K562 (cell line): ENCODE data around the gene MIB2. TPM values are rescaled to one million over a fixed set of nuclear protein-coding genes. Genes with fewer than 3 reads are reported as not detected.
A peak's percentile ranks its signal among the peaks of the same experiment; 100 is the strongest.

Experiments
- ARID3A ChIP-seq: IDR thresholded peaks from 2 replicates; pipeline ENCODE4 v1.6.1; 2012; ENCODE audit warnings: low read depth, low read length, improper control_type of control experiment, borderline replicate concordance
- ASH1L ChIP-seq: fragments of 450-650 bp; IDR thresholded peaks from 2 replicates; pipeline ENCODE4 v1.6.1; 2018; ENCODE audit warnings: borderline replicate concordance, mild to moderate bottlenecking, low read depth; ENCODE audit not compliant: partially characterized antibody
- ATF4 ChIP-seq: fragments of 450-650 bp; formaldehyde crosslinking; IDR thresholded peaks from 2 replicates; pipeline ENCODE4 v1.4.0; 2022; ENCODE audit warnings: mild to moderate bottlenecking, moderate library complexity
- GMEB1 ChIP-seq: fragments of 250-450 bp; sonication (Bioruptor Pico); IDR thresholded peaks from 2 replicates; pipeline ENCODE4 v1.4.0; 2020; ENCODE audit warnings: mild to moderate bottlenecking
- HSF4 ChIP-seq: fragments of 250-450 bp; sonication (Bioruptor Pico); IDR thresholded peaks from 2 replicates; pipeline ENCODE4 v2.1.2; 2022; ENCODE audit warnings: mild to moderate bottlenecking, moderate library complexity, borderline replicate concordance
- ID3 ChIP-seq, 2 experiments: fragments of 250-450 bp in 1 of 2; fragments of 450-650 bp in 1 of 2; sonication (Bioruptor Pico) in 1 of 2; IDR thresholded peaks; 2 replicates each; pipeline versions ENCODE4 v1.6.1 to v1.8.0; 2016 to 2021; ENCODE audit warnings: mild to moderate bottlenecking in 2 of 2, moderate library complexity in 2 of 2, missing compliant biosample characterization in 1 of 2, missing genetic modification characterization in 1 of 2
- MYC ChIP-seq, 2 experiments: fragments of 250-450 bp in 1 of 2; sonication (Bioruptor Pico) in 1 of 2; IDR thresholded peaks; 2 replicates each; pipeline versions ENCODE4 v1.5.1 to v1.6.1; 2012 to 2021; ENCODE audit warnings: low read depth in 2 of 2, borderline replicate concordance in 1 of 2, improper control_type of control experiment in 1 of 2, low read length in 1 of 2, mild to moderate bottlenecking in 1 of 2, moderate library complexity in 1 of 2
- PTTG1 ChIP-seq: fragments of 450-650 bp; IDR thresholded peaks from 2 replicates; pipeline ENCODE4 v1.6.1; 2016; ENCODE audit warnings: low read depth, mild to moderate bottlenecking, missing genetic modification characterization, missing compliant biosample characterization
- RREB1 ChIP-seq: fragments of 250-450 bp; sonication (Bioruptor Pico); IDR thresholded peaks from 2 replicates; pipeline ENCODE4 v1.4.0; 2020
- ZNF398 ChIP-seq: fragments of 250-450 bp; sonication (Bioruptor Pico); IDR thresholded peaks from 2 replicates; pipeline ENCODE4 v1.8.0; 2021; ENCODE audit warnings: moderate library complexity, mild to moderate bottlenecking, inconsistent platforms
- polyA plus RNA-seq, 8 experiments: library from polyadenylated mRNA; depleted of rRNA in 4 of 8; stranded (reverse) in 5 of 8; unstranded in 3 of 8; fragments of >200 nt; fragmentation: Nextera tagmentation in 2 of 8; fragmentation: Illumina TruSeq in 1 of 8; extraction: Ambion mirVana in 2 of 8; extraction: Trizol in 1 of 8; gene quantifications; 2 replicates each; pipeline versions ENCODE4 v1.2.1 to v1.2.3, GENCODE V29; 2011 to 2014; ENCODE audit warnings: inconsistent platforms in 1 of 8, missing spikeins in 1 of 8
- total RNA-seq, 7 experiments: library from RNA; depleted of rRNA in 6 of 7; stranded (reverse); fragments of >200 nt in 6 of 7; fragmentation: Illumina TruSeq in 2 of 7; extraction: Trizol in 2 of 7; gene quantifications; 2 replicates each; pipeline versions ENCODE4 v1.2.1 to v1.2.3, GENCODE V29; 2011 to 2021; ENCODE audit warnings: low replicate concordance in 1 of 7

The MIB2 gene
- total and polyA plus RNA-seq, 9 of the 15 experiments (the other 6 are each of a cell fraction or from before 2014, with no cell fraction given), result 0.04 to 17.0 (median 4.9) TPM; not detected in 1

- no peak for TF ChIP-seq ARID3A
- TF ChIP-seq ZNF398 (CRISPR knock-in tag), result peak; percentile 71; the same call in 1 of the 2 replicates
- peak; percentile 86; the same call in 1 of the 2 replicates for TF ChIP-seq HSF4 (CRISPR knock-in tag)
- no peak for TF ChIP-seq MYC (IDR thresholded peaks at IDR 0.05; ENCODE audit: low read depth, low read length)
- TF ChIP-seq MYC (CRISPR knock-in tag; IDR thresholded peaks at IDR 0.05; ENCODE audit: borderline replicate concordance, low read depth), result peak; percentile 87; the same call in 1 of the 2 replicates
- no peak for TF ChIP-seq ASH1L
- peak; percentile 49; the same call in 1 of the 2 replicates for TF ChIP-seq GMEB1 (CRISPR knock-in tag)
- 0 out of 2 replicates have a peak, but pooled peaks have one; percentile 60 for TF ChIP-seq ID3 (CRISPR knock-in tag; IDR thresholded peaks at IDR 0.05)
- peak; percentile 99 for TF ChIP-seq ID3 (tag; IDR thresholded peaks at IDR 0.05)
- peak; percentile 56; the same call in 1 of the 2 replicates for TF ChIP-seq ATF4
- 0 out of 2 replicates have a peak, but pooled peaks have one; percentile 42 for TF ChIP-seq RREB1 (CRISPR knock-in tag)
- TF ChIP-seq PTTG1 (tag), result peak; percentile 95
These were observed 5.3 kb upstream of the MIB2 start (continued) for GRCh38 chr1:1609822-1610485.
